GM19035 (cell line): ENCODE data around the gene PDLIM4.

Experiments used
- ATAC-seq: cut with Tn5 transposase; IDR thresholded peaks from one replicate; pipeline ENCODE4 v1.9.1; 2021; ENCODE audit not compliant: unreplicated experiment

Gene PDLIM4

DNA sequence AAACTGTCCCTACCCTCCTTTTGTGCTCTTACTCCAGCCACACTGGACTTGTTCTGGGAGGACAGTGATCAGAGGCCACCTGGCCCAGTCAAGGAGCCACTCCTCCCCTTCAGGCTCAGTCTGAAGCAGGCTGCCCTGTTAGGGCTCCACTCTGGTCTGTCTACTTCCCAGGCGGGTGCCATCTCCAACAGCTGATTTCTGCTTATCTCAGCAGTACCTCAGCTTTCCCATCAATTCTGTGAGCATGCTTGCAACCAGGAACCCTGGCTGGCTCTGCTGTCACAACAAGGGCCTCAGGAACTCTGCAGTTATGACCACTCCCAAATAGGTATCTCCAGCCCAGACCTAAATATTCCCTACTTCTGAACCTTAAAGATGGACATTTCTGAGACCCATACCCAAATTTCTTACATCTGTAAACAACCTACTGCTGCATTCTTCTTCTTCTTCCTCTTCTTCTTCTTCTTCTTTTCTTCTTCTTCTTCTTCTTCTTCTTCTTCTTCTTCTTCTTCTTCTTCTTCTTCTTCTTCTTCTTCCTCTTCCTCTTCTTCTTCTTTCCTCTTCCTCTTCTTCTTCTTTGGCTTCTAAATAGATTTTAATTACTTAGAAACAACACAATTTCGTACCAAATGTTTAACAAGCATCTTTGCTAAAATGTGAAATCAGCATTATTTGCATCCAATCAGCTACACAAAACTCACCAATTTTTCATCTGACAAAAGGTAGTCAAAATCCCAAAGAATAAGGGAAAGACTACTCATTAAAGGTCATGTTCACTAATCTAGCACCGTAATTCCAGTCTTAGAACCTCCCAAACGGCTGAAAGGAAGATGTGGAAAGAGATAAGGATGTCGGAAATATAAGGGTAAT lies 23.1 kb downstream of the PDLIM4 start:
- no peak for ATAC-seq

DNA sequence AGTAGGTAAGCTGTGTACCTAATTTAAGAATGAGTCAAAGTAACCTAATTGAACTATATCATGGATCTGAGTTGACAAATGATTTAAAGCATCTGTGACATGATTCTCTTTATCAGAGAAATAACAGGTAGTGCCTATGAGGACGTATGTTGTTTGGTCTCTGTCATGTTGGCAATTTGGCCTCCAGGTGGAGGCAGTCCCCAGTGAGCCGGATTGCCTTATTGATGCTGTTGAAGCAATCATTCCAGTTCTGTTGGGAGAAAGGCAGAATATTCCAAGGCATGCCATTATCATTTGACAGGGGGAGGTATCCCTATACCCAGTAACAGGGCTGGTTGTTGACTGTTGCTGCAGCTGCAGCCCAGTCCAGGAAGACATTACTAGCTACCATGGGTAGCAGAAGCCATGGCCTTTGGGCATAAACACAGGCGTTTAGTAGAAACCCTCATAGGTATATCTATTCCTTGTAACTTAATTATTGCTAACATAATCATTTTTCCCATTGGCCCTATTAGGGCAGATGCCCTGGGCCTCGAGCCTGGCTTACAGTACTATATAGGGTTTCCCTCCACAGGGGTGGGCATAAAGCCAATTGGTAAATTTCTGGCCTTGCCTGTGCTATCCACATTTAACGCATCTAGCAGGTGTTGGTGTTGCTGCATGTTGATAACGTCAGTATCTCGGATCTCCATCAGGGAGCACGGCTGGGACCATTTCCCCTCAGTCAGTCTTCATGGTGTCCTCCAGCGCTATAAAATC lies 24.5 kb downstream of the PDLIM4 start:
- ATAC-seq, result no peak

- no peak for ATAC-seq
Measured at GRCh38 chr5:132283423-132284043, 26.0 kb downstream of the PDLIM4 start.

DNA sequence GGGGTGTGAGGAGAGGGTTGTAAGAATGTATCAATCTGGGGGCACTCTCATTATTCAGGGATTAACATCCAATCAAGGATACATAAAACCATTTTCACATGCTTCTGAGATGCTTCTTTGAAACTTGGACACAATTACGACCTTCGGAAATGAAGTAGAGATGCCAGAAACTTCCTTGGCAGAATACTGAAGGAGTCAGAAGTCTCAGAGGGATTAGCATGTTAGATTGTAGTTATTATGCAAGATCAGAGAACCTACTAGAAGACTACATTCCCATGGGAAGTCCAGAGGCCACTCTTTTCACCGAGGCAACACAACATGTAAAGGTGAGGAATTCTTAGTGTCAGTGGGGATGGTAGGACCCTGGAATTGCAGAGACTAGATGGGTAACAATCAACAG lies 31.6 kb downstream of the PDLIM4 start:
- ATAC-seq, result no peak

DNA sequence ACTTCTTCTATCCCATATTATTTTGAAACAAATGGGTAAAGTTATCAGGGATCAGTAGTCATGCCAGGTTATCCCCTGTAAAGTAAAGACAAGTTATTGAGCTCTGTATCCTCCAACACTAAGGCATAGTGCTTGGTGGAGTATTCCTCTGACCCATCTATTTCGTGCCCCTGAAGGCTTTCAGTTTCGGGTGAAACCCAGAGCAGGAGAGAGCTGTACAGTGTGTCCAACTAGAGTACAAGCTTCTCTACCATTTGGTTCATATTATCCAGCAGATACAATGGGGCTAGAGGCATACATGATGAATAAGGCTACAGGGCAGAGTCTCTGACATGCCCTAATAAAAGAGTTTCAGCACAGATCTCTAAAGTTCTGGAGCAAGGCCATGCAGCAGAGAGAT lies 33.5 kb downstream of the PDLIM4 start:
- ATAC-seq, result no peak

GRCh38 chr5:132293066-132293991 lies 35.8 kb downstream of the PDLIM4 start:
- ATAC-seq, result peak; percentile 40

DNA sequence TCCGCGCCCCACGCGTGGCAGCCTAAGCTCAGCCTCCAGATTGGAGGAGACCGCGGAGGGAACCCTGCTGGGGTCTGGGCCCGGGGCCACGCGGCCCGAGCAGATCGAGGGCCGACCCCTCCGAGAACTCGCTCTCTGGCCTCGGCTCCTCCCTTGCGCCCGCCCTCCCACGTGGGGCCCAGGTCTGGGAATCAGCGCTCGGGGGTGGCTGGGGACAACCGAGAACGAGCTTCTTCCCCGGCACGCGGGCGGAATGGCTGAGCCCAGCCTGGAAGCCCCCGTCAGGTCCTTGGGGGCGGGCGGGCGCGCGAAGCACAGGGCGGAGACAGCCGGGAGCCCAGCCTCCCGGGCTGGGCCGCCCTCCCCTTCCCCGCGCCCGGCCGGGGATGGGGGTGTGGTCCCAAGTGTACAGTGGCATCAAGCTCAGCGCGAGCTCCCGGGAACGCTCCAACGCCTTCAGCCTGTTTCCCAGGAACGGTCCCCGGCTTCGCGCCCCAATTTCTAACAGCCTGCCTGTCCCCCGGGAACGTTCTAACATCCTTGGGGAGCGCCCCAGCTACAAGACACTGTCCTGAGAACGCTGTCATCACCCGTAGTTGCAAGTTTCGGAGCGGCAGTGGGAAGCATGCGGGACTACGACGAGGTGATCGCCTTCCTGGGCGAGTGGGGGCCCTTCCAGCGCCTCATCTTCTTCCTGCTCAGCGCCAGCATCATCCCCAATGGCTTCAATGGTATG lies 36.7 kb downstream of the PDLIM4 start, which contains the start of gene SLC22A4:
Gene SLC22A4, plus strand, starts transcription at position 403 of the 736 bp plus-strand sequence. Its CDS starts 223 bp downstream, at position 626.
- ATAC-seq, result peak; percentile 70

DNA sequence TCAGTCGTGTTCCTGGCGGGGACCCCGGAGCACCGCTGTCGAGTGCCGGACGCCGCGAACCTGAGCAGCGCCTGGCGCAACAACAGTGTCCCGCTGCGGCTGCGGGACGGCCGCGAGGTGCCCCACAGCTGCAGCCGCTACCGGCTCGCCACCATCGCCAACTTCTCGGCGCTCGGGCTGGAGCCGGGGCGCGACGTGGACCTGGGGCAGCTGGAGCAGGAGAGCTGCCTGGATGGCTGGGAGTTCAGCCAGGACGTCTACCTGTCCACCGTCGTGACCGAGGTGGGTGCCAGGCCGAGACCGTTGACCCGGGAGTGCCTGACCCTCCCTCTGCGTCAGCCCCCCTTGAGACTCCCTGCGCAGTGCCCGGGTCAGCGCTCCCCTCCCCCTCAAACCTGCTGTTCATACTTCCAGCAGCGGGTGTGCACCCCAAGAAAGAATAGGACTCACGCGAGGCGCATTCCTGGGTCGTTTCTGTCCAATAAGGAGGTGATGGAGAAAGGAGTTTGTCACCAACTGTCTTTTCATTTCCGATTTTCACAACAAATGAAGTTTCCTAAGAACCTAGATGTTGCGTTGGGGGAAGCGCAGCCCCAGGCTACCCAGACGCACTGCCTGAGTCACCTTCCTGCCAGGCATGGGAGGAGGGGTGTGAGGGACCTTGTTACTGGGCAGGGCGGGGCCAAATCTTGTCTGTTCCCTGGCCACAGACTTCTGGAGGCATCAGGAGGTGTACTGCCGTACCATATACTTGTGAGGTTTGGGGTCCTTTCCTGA lies 37.4 kb downstream of the PDLIM4 start:
- peak; percentile 27 for ATAC-seq

DNA sequence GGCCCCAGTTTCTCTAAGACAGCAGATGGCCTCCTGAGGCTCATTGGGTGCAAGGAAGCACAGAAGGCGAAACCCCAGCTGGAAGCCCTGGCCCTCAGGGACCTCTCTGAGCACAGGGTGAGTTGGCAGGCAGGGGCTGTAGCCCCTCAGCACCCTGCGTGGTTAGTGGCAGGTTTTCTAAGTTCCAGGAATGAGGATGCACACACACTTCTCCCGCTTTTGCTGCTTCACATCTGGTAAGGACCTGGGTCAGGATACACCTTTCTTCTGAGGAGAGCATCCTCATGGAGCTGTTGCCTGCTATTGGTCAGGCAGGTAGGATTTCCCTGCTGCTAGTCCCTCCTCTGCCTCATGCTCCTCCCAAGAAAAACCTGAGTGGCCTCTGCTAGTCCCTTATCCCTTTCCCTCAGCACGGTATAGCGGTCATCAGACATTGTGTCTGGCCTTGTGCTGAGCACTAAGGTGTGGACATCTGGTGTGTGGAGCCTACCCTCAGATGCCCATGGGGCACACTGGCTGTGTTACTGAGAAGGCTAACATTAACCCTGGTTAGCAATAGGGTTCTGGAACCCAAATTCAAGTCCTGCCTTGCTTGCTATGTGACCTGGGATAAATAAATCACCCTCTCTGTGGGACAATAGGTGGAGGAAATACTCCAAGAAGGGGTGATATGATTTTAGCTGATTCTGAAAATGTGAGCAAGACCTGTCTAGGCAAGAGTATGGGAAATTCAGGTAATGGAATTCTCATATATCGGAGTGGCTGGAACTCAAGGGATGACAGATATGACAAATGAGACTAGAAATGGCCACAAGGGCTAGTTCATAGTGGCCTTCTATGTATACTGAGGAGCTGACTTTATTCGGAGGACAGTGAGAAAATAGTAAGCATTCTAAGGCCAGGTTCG lies 38.3 kb downstream of the PDLIM4 start:
- ATAC-seq, result no peak

- ATAC-seq, result no peak
Measured at GRCh38 chr5:132296412-132297016, 39.0 kb downstream of the PDLIM4 start.

GRCh38 chr5:132297211-132297940 lies 39.9 kb downstream of the PDLIM4 start:
- no peak for ATAC-seq

DNA sequence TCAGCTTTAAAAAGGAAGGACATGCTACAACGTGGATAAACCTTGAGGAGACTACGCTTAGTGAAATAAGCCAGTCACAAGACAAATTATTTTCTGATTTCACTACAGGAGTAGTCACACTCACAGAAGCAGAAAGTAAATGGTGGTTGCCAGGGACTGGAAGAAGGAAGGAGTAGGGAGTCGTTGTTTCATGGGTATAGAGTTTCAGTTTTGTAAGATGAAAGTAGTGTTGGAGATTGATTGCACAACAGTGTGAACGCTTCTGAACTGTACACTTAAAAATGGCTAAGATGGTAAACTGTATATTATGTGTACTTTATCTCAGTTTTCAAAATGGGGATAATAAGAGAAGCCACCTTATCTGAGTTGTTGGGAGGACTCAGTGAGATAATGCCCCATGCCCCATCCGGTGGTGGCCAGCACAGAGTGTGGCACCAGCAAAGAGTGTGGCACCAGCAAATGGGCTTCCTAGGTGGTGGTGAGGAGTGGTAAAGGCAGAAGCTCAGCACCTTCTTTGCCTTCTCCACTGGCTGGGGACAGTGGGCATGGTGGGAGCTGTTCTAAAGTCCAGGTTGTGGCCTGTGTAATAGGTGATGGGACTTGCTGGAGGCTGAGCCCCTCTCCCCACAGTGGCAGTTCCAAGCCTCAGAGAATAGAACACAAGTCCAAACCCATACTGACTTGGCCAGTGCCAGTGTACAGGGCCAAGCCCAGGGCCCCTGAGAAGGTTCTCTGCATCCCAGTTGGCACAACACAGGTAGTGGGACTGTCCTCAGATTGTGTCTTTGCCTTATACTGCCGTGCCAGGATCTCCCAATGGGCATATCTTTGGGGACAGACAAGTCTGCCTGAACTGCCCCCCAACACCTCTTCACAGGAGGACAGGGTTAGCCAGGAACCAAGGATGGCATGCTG lies 41.1 kb downstream of the PDLIM4 start:
- ATAC-seq, result no peak

- no peak for ATAC-seq
Measured at GRCh38 chr5:132299917-132300316, 42.4 kb downstream of the PDLIM4 start.

- ATAC-seq, result no peak
Measured at GRCh38 chr5:132300577-132301343, 43.3 kb downstream of the PDLIM4 start.
